ENCODE data around the gene GALNT10.
"Not testable (repeated sequence)": the region's sequence is repeated elsewhere in the genome, so short reads cannot be mapped to it uniquely, and the experiment has no call there.

DNA sequence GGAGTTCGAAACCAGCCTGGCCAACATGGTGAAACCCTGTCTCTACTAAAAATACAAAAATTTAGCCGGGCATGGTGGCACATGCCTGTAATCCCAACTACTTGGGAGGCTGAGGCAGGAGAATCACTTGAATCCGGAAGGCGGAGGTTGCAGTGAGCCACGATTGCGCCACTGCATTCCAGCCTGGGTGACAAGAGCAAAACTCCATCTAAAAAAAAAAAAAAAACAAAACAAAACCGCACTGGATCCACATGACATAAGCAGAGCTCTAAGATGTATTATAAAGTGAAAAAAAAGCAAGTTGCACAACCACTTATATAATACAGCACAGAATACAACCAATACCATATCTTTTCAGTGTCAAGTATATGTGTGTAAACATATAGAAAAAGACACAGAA, 169.7 kb downstream of the GALNT10 start:
- TF ChIP-seq, protein P1, sequence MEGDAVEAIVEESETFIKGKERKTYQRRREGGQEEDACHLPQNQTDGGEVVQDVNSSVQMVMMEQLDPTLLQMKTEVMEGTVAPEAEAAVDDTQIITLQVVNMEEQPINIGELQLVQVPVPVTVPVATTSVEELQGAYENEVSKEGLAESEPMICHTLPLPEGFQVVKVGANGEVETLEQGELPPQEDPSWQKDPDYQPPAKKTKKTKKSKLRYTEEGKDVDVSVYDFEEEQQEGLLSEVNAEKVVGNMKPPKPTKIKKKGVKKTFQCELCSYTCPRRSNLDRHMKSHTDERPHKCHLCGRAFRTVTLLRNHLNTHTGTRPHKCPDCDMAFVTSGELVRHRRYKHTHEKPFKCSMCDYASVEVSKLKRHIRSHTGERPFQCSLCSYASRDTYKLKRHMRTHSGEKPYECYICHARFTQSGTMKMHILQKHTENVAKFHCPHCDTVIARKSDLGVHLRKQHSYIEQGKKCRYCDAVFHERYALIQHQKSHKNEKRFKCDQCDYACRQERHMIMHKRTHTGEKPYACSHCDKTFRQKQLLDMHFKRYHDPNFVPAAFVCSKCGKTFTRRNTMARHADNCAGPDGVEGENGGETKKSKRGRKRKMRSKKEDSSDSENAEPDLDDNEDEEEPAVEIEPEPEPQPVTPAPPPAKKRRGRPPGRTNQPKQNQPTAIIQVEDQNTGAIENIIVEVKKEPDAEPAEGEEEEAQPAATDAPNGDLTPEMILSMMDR (IDR thresholded peaks at IDR 0.05): not testable (repeated sequence)
- not testable (repeated sequence) for TF ChIP-seq ZFX (IDR thresholded peaks at IDR 0.05; ENCODE audit: borderline replicate concordance)
